Endodermal cell (in vitro differentiated cells): Measurements from ENCODE around the gene GRID1. TPM values are rescaled to one million over a fixed set of nuclear protein-coding genes. Genes with fewer than 3 reads are reported as not detected.

ENCODE experiments used
- DNase-seq: peaks from one replicate; pipeline ENCODE4 v3.0.0-alpha.2; 2017
- H3K27ac ChIP-seq: 2 replicates; pipeline ENCODE4 v1.5.1; 2013; ENCODE audit warnings: mild to moderate bottlenecking, low read depth, low read length, moderate library complexity
- H3K27me3 ChIP-seq: 2 replicates; pipeline ENCODE4 v1.6.1; 2013; ENCODE audit warnings: mild to moderate bottlenecking, low read length, moderate library complexity; ENCODE audit not compliant: insufficient read depth, control insufficient read depth, poor library complexity, severe bottlenecking
- H3K36me3 ChIP-seq: 2 replicates; pipeline ENCODE4 v1.7.0; 2013; ENCODE audit warnings: mild to moderate bottlenecking, low read length, moderate library complexity; ENCODE audit not compliant: control insufficient read depth, insufficient read depth
- H3K4me1 ChIP-seq: one replicate; pipeline ENCODE4 v1.7.0; 2013; ENCODE audit warnings: low read length; ENCODE audit not compliant: control insufficient read depth, insufficient read depth
- H3K4me3 ChIP-seq: 2 replicates; pipeline ENCODE4 v1.5.1; 2013; ENCODE audit warnings: mild to moderate bottlenecking, low read length, moderate library complexity
- H3K9ac ChIP-seq: 2 replicates; pipeline ENCODE4 v1.6.1; 2013; ENCODE audit warnings: mild to moderate bottlenecking, low read length, moderate library complexity; ENCODE audit not compliant: poor library complexity, severe bottlenecking; ENCODE audit errors: extremely low read depth
- H3K9me3 ChIP-seq: 2 replicates; pipeline ENCODE4 v1.6.1; 2013; ENCODE audit warnings: mild to moderate bottlenecking, low read length, moderate library complexity; ENCODE audit not compliant: control insufficient read depth
- H3K27ac Mint-ChIP-seq: 2 replicates; pipeline ENCODE4 v1.8.0; 2020; ENCODE audit warnings: mixed read lengths
- H3K27me3 Mint-ChIP-seq: 2 replicates; pipeline ENCODE4 v1.8.0; 2021; ENCODE audit warnings: mild to moderate bottlenecking, mixed read lengths; ENCODE audit not compliant: insufficient read depth
- H3K36me3 Mint-ChIP-seq: 2 replicates; pipeline ENCODE4 v1.8.0; 2020; ENCODE audit warnings: low read depth, mixed read lengths
- H3K4me1 Mint-ChIP-seq: 2 replicates; pipeline ENCODE4 v1.8.0; 2020; ENCODE audit warnings: mixed read lengths
- H3K4me3 Mint-ChIP-seq: 2 replicates; pipeline ENCODE4 v1.8.0; 2020; ENCODE audit warnings: mild to moderate bottlenecking, moderate library complexity, mixed read lengths
- H3K9me3 Mint-ChIP-seq: 2 replicates; pipeline ENCODE4 v1.8.0; 2020; ENCODE audit warnings: mild to moderate bottlenecking, mixed read lengths
- WGBS, 2 experiments: methylation state at CpG; one replicate each; pipeline versions ENCODE4 v1.1.5 to v1.1.7; 2013; ENCODE audit warnings: missing lambda C conversion rate in 2 of 2, mixed read lengths in 1 of 2; ENCODE audit not compliant: insufficient coverage in 1 of 2, insufficient read length in 1 of 2; 5-methylcytosine and 5-hydroxymethylcytosine counted together
- total RNA-seq, 2 donors: library from RNA; stranded (reverse); fragmentation: NEBNext Ultra II Directional in 1 of 2; extraction: Animal tissue kit (Norgen Biotek cat#: 25700) in 1 of 2; gene quantifications; 2 replicates in 1 of 2; 3 replicates in 1 of 2; pipeline ENCODE4 v1.2.1, GENCODE V29; 2021
- TF ChIP-seq, protein P1 (sequence below): fragments of 200-600 bp; sonication (generic); conservative IDR thresholded peaks from 2 replicates; pipeline ENCODE4 v1.5.0; 2021; ENCODE audit warnings: antibody characterized with exemption, mild to moderate bottlenecking

The GRID1 gene
- total RNA-seq, 2 donors from 2014 or later: 0.13 to 0.53 TPM

DNA sequence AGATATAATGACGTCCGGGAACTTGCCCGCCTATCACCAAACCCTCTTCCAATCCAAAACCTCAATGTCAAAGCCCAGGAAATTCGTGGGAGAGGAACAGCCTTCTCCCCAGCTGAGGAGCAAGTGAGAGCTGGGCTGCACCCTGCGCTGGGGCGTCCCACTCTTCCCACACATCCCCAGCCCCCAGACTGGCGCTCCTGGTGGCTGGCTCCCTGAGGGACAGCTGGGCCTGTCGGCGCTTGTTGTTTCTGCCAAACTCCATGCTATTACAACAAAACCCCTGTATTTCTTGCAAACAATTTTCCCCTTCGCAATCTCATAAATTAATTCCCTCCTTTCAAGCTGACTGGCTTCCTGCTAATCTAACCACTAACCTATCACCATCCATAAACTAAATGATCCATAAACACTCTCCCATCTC, 53.0 kb downstream of the GRID1 start:
- peak; percentile 35 for DNase-seq
- WGBS, 2 experiments: 88 to 94% methylated on average over 7 to 10 of the region's 10 CpGs
- Mint-ChIP-seq H3K27ac (no peak overlapping the region), H3K9me3 (no peaks in the 10 kb centered on the region), H3K36me3 (no peaks in the 10 kb centered on the region), H3K27me3 (peaks cover 9% of the 10 kb centered on the region), H3K4me1 (no peaks in the 10 kb centered on the region), H3K4me3 (no peak overlapping the region)
- Histone ChIP-seq H3K36me3 (no peaks in the 10 kb centered on the region), H3K9ac (no peak overlapping the region), H3K27ac (no peak overlapping the region), H3K9me3 (no peaks in the 10 kb centered on the region), H3K4me1 (no peaks in the 10 kb centered on the region), H3K27me3 (peaks cover 6% of the 10 kb centered on the region), H3K4me3 (no peak overlapping the region)
- TF ChIP-seq, protein P1, sequence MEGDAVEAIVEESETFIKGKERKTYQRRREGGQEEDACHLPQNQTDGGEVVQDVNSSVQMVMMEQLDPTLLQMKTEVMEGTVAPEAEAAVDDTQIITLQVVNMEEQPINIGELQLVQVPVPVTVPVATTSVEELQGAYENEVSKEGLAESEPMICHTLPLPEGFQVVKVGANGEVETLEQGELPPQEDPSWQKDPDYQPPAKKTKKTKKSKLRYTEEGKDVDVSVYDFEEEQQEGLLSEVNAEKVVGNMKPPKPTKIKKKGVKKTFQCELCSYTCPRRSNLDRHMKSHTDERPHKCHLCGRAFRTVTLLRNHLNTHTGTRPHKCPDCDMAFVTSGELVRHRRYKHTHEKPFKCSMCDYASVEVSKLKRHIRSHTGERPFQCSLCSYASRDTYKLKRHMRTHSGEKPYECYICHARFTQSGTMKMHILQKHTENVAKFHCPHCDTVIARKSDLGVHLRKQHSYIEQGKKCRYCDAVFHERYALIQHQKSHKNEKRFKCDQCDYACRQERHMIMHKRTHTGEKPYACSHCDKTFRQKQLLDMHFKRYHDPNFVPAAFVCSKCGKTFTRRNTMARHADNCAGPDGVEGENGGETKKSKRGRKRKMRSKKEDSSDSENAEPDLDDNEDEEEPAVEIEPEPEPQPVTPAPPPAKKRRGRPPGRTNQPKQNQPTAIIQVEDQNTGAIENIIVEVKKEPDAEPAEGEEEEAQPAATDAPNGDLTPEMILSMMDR: no peak

- Mint-ChIP-seq H3K4me1 (no peaks in the 10 kb centered on the region), H3K27ac (no peak overlapping the region), H3K4me3 (no peak overlapping the region), H3K27me3 (peaks cover 15% of the 10 kb centered on the region), H3K9me3 (no peaks in the 10 kb centered on the region), H3K36me3 (no peaks in the 10 kb centered on the region)
- Histone ChIP-seq H3K4me3 (no peak overlapping the region), H3K36me3 (no peaks in the 10 kb centered on the region), H3K4me1 (no peaks in the 10 kb centered on the region), H3K9ac (no peak overlapping the region), H3K9me3 (no peaks in the 10 kb centered on the region), H3K27me3 (peaks cover 6% of the 10 kb centered on the region), H3K27ac (no peak overlapping the region)
- TF ChIP-seq, protein P1: no peak
- peak; percentile 70 for DNase-seq
- WGBS, 2 experiments: 74 to 85% methylated on average over 4 to 5 of the region's 5 CpGs
Measured at GRCh38 chr10:86312701-86313270, 53.8 kb downstream of the GRID1 start.

DNA sequence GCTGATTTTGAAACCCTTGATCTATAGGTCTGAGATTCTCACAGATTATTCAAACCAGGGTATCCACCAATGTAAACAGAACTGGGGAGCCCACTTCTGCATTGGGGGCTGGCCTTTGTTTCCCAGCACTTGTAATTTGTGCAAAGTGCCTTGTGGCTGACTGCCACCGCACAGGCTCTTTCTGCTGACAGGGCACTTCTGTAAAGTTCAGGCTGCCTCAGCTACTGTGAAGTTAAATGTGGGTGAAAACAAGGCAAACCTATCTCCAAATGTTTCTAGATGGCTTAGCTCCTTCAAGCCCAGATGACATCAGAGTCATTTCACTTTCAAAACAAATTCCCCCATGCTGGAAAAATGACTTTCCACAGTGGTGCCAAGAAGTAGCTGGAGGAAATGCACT, 54.7 kb downstream of the GRID1 start:
- H3K27ac Mint-ChIP-seq: no peak overlapping the region
- 24% methylated on average over 1 of the region's 1 CpG; no CpG with 5 or more reads in 1 of the 2 experiments for WGBS, 2 experiments
- no peaks in the 10 kb centered on the region for H3K4me1 ChIP-seq

More for the DNA sequence above, 54.7 kb downstream of the GRID1 start:
- Histone ChIP-seq H3K9me3 (no peaks in the 10 kb centered on the region), H3K4me3 (no peak overlapping the region), H3K36me3 (no peaks in the 10 kb centered on the region), H3K27me3 (peaks cover 6% of the 10 kb centered on the region), H3K9ac (no peak overlapping the region), H3K27ac (no peak overlapping the region)
- H3K4me1 Mint-ChIP-seq: no peaks in the 10 kb centered on the region
- peaks cover 15% of the 10 kb centered on the region for H3K27me3 Mint-ChIP-seq
- H3K4me3 Mint-ChIP-seq: no peak overlapping the region
- no peaks in the 10 kb centered on the region for H3K9me3 Mint-ChIP-seq
- H3K36me3 Mint-ChIP-seq: no peaks in the 10 kb centered on the region
- peak; percentile 16 for DNase-seq
- TF ChIP-seq, protein P1: no peak
